Activated T-cell treated with anti-CD3 and anti-CD28 coated beads for 1 hour (primary cell): ENCODE measurements around the gene GCN1.
A peak's percentile ranks its signal among the peaks of the same experiment; 100 is the strongest.

Source experiments
- DNase-seq: peaks from one replicate; pipeline ENCODE4 v3.0.0-alpha.2; 2020; ENCODE audit warnings: low read depth

GCN1 gene

GRCh38 chr12:120115692-120116440 lies 78.6 kb downstream of the GCN1 start:
- no peak for DNase-seq

GRCh38 chr12:120115066-120115465 lies 79.4 kb downstream of the GCN1 start:
- DNase-seq: no peak

DNA sequence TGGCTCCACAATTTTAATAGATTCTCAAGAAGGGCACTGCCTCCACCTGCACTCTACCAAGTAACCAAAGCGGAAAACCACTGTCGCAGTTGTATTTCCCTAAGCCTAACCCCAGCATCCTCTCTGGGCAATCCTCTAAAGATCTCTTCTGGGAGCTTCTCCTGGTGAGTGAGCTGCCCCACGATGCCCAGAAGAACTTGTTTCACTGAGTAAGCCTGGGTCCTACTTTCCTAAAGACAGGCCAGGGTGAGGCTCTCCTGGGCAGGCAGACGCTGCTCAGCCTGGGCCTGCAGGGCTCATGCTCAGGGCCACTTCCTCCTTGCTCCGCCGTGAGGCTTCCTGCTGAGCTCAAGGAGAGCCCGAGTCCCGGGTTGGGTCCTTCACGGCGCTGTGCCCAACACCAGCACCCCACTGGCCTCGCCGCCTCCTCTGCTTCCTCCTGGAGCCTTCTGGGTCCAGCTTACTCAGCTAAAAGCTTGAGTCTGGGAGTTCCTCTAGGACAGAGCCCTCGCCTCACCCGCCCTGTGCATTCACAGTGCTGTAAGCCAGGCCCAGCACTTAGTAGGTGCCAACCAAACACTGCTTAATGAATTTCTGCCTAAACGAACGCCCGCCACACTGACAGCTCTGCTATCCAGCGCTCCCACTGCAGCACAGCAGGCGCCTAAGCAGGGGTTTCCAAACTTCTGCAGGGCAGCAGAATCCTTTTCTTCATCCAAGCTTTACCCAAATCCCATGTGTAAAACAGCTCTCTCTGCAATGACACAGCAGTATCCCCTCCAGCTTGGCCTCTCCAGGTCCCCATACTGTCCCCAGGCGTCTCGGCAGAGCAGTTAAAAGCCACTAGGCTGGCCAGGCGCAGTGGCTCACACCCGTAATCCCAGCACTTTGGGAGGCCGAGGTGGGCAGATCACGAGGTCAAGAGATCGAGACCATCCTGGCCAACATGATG lies 83.7 kb downstream of the GCN1 start:
- DNase-seq: peak; percentile 19

DNA sequence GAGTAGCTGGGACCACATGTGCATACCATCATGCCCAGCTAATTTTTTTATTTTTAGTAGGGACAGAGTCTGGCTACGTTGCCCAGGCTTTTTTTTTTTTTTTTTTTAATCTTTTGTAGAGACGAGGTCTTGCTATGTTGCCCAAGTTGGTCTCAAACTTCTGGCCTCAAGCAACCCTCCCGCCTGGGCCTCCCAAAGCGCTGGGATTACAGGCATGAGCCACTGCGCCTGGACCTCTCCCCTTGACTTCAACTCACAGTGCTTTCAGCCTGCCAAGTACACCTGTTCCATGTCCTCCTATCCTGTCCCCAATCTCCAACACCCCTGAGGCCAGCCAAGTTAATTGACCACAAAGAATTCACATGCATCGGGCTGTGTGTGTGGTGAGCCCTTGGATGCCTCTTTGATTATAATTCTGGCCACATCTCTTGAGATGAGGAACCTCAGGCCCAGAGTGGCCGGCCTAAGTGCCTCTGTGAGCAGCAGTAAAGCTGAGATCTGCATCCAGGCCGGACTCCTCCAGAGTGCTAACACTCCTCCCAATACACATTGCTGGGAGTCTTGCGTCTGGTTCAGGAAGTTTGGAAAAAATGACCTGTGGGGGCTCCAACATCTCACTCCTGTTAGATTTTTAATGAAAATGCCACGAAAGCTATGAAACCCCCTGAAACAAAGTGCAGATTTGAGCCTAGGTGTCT lies 84.8 kb downstream of the GCN1 start:
- no peak for DNase-seq

- no peak for DNase-seq
These were observed 88.4 kb downstream of the GCN1 start for GRCh38 chr12:120106151-120106550.

- DNase-seq: no peak
These were observed 91.1 kb downstream of the GCN1 start for GRCh38 chr12:120103371-120103770.

DNA sequence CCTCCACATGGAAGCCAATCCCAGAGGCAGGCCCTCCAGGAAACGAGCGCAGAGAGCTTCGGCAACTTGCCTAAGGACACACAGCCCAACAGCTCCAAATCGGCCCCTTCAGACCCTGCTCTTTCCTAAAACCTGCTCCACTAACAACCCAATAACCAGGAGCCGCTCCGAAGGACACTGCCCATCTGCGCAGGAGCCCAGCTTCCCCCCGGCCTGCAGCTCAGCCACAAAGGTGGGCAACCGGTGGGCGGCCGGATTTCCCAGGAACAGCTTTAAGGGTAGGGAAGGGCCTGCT lies 91.5 kb downstream of the GCN1 start:
- DNase-seq: no peak

DNA sequence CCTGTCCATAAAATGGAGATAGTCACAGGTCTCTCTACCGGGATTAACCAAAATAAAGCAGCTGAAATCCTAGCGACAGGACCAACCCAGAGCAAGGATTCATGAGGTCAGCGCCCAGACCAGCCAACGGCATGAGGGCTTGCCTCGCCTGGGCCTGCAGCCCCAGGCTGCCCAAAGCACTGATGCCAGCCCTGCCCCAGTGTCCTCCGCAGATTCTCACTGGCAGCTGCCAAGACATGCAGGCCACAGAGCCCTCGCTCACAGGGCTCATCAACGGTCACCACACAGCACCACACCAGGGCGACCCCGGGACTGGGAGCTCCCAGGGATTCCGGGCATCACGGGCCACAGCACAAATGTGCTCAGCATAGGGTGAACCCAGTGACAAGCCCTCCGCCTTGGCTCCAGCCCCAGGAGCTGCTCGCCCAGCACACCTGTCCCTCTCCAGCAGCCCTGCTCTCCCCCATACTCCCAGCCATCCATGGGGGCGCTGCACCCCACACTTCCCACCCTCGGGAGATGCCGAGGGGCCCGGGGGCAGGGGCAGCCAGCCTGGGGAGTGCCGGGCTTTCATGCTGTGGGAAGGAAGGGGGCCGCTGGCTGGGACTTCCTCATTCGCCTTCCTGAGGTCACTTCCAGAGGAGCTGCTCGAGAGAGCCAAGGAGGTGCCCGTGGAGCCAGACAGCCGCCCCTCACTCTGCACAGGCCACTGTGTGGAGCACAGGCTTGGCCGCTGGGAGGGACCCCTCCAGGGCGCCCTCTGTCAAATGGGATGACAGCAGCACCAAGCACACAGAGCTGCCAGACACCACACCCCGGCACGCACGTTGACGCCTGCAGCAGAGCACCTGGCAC lies 92.1 kb downstream of the GCN1 start:
- no peak for DNase-seq

DNA sequence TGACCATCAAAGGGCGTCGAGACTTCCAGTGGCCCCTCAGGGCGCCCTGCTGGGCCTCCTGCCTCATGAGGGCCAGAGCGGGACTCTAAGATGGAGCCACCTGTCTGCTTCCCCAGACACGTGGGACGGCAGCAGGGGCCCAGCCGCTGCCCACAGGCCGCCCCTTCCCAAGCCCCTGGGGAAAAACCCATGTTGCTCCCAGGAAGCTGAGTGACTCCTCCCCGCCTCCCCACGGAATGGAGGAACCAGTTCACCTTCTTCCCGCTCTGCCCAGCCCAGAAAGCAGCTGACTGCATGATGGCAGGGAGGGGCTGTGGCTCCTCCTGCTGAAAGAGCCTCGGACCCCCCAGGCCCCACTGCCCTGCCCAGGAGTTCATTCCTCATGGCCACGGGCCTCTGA lies 92.9 kb downstream of the GCN1 start:
- no peak for DNase-seq

GRCh38 chr12:120101182-120101581 lies 93.3 kb downstream of the GCN1 start:
- no peak for DNase-seq

DNA sequence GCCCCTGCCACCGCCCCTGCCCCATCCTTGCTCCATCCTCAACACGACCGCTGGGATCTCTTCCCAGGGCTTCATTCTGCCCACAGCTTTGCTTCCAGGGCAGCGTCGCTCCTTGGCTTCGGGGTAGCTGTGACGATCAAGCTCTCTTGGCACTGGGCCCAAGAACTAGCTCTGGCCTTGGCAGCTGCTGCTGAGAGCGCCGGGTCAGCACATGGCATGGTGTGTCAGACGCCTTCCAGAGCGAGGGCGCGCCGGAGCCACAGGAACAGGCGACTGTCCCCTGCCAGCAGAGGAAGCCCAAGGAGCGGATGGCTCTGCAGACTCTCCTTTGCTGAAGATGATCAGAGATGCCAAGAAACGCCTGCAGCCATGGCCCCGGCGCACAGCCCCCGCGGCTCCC lies 93.9 kb downstream of the GCN1 start:
- DNase-seq: no peak

- DNase-seq: no peak
These were observed 94.8 kb downstream of the GCN1 start for GRCh38 chr12:120099738-120100137.

GRCh38 chr12:120098756-120099470 lies 95.6 kb downstream of the GCN1 start:
- DNase-seq: no peak

- no peak for DNase-seq
These were observed 97.8 kb downstream of the GCN1 start for GRCh38 chr12:120096671-120097202.

DNA sequence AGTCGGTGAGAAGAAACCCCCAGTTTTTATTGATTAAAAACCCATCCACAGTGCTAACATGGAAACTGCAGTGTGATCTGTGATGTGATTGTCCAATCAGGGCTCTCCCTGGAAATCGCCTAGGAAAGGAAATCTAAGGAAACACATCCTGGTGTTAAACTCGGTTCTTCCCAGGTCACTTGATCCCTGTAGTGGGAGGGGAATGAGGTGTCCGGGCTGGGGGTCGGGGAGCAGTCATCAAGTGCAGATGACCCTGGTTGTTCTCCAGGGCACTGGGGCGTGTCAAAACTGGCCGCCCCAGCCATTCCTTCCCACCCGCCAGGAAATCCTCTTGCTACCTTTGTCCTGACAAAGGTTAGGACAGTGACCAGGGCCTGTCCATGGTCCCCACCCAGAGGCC lies 98.8 kb downstream of the GCN1 start:
- DNase-seq: no peak

DNA sequence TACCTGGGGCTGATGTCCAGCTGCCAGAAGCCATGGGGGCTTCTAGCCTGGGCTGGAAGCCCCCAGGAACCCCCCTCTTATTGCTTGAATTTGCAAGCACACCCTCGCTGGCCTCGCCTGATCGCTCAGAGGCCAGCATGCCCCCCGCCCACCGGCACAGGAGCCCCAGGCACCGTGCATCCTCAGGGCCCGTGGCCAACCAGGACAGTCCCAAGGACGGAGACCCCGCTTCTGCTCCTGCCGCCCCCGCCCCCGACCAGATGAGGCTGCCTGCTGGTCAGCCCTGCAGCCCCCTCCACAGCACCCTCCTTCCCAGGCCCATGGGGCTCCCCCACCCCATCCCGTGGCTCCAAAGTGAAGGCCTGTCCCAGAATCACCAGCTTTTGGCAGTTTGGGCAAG lies 99.2 kb downstream of the GCN1 start:
- no peak for DNase-seq

GRCh38 chr12:120094485-120094884 lies 100.0 kb downstream of the GCN1 start:
- no peak for DNase-seq

GRCh38 chr12:120093592-120094355 lies 100.7 kb downstream of the GCN1 start:
- DNase-seq: no peak

DNA sequence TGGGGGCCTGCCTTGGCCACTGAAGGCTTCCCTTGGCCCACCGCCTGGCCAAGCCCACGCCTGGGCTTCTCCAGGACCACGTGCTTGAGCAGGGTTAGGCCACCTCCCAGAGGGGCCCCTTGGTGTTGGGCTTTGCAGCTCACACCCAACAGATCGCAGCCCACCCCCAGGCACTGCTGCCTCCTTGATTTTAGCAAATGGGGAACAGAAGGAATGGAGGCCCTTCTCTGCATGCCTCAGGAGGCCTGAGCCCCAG lies 101.3 kb downstream of the GCN1 start:
- DNase-seq: no peak

DNA sequence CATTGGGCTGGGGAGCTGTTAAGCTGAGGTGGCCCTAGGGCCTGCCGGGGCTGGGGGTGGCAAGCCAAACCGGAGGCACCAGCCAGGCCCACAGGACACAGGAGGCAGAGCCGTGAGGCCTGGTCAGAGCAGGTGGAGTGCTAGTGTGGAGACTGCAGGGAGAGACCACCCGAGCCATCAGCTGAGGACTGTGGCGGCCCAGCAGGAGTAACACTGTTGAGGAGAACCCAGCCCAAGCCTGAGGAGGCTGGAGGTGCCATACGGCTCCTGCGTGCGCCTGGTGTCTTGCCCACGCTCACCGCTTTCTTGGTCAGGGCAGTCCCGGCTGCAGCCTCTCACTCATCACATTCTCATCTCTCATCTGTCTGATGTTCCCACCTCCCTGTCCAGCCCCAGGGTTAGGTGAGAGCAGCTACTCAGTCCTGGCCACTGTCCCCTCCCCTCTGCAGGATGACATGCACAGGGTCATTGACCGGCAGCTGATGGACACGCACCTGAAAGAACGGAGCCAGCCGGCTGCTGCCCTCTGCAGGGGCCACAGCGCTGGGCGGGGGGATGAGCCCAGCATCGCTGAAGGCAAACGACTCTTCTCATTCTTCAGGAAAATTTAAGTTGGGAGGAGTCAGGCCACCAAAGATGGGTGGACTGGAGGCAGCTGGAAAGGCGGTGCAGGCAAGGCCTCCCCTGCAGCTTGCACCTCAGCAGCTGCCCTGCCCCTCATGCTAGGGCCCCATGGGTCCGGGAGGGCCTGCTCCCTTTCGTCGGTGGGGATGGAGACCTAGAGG lies 101.8 kb downstream of the GCN1 start:
- DNase-seq: no peak
